Adrenal gland (tissue), 12 donors: ENCODE data around the gene KIR2DL4. TPM values are rescaled to one million over a fixed set of nuclear protein-coding genes. Genes with fewer than 3 reads are reported as not detected.
A peak's percentile ranks its signal among the peaks of the same experiment; 100 is the strongest.

ENCODE experiments used
- DNase-seq, 7 donors: peaks; one replicate each; pipeline ENCODE4 v3.0.0-alpha.2; 2019 to 2020
- H3K27ac ChIP-seq, 5 donors: fragments of 200-600 bp; sonication (generic) in 4 of 5; 1 replicate in 3 of 5; 2 replicates in 2 of 5; pipeline versions ENCODE4 v1.5.1 to v1.8.0; 2016 to 2020; ENCODE audit warnings: mild to moderate bottlenecking in 1 of 5
- H3K27me3 ChIP-seq: fragments of 200-600 bp; 2 replicates; pipeline ENCODE4 v1.8.0; 2021
- H3K36me3 ChIP-seq, 2 donors: fragments of 200-600 bp; replicated peaks in 1 of 2; 1 replicate in 1 of 2; 2 replicates in 1 of 2; pipeline versions ENCODE4 v1.5.1 to v1.8.0; 2018 to 2022
- H3K4me1 ChIP-seq, 2 donors: fragments of 200-600 bp; replicated peaks in 1 of 2; 1 replicate in 1 of 2; 2 replicates in 1 of 2; pipeline versions ENCODE4 v1.5.1 to v1.8.0; 2018 to 2021
- H3K4me3 ChIP-seq, 4 donors: fragments of 200-600 bp; sonication (generic) in 3 of 4; one replicate each; pipeline ENCODE4 v1.5.1; 2016 to 2018
- H3K9me3 ChIP-seq, 3 donors: fragments of 200-600 bp; sonication (generic) in 1 of 3; replicated peaks in 1 of 3; 1 replicate in 2 of 3; 2 replicates in 1 of 3; pipeline versions ENCODE4 v1.5.1 to v1.8.0; 2016 to 2021
- POLR2A ChIP-seq, 2 donors: fragments of 450-650 bp; IDR thresholded peaks; one replicate each; pipeline ENCODE4 v1.6.1; 2017; ENCODE audit warnings: antibody characterized with exemption in 2 of 2, mild to moderate bottlenecking in 2 of 2, moderate library complexity in 1 of 2
- WGBS, 4 donors: extraction: QIAGEN DNeasy Blood & Tissue Kit in 2 of 4; methylation state at CpG; one replicate each; pipeline versions ENCODE4 v1.1.5 to v1.1.7; 2013 to 2017; 5-methylcytosine and 5-hydroxymethylcytosine counted together
- intact Hi-C, 2 donors: fragments of 100-400 bp; cut with DNase I; formaldehyde crosslinking; loops; one replicate each; pipeline versions ENCODE4 v1.14.1 to v1.15.0; 2022 to 2023
- polyA plus RNA-seq, 3 donors: library from polyadenylated mRNA; stranded (reverse); fragments of 200-250 nt in 2 of 3; fragments of 350-450 nt in 1 of 3; fragmentation: Illumina TruSeq in 1 of 3; extraction: RNeasy Lipid Tissue Mini Kit (QIAGEN cat#74804) in 1 of 3; gene quantifications; one replicate each; pipeline ENCODE4 v1.2.3, GENCODE V29; 2013 to 2014
- total RNA-seq, 9 donors: library from RNA; depleted of rRNA in 4 of 9; stranded (reverse); fragments of >200 nt in 4 of 9; fragments of 120-200 nt in 1 of 9; fragmentation: NEBNext Ultra II Directional in 1 of 9; extraction: Animal tissue kit (Norgen Biotek cat#: 25700) in 1 of 9; gene quantifications; one replicate each; pipeline versions ENCODE4 v1.1.0 to v1.2.4, GENCODE V29; 2013 to 2023
- TF ChIP-seq, protein P1 (sequence below), 6 experiments: fragments of 450-650 bp in 4 of 6; fragments of 200-600 bp in 2 of 6; sonication (generic) in 1 of 6; IDR thresholded peaks; 1 replicate in 5 of 6; 2 replicates in 1 of 6; pipeline versions ENCODE4 v1.5.1 to v1.8.0; 2016 to 2021; ENCODE audit warnings: antibody characterized with exemption in 6 of 6, mild to moderate bottlenecking in 2 of 6, moderate library complexity in 1 of 6
- donor health status: healthy with polysubstance abuse.
- donor health status: Bipolar disorder and iron deficiency.
- donor health status: DM: yes; HTN: yes; CAD: no.
- donor health status: DM: no; HTN: no; CAD: no.
- donor health status: DM: no; HTN: no; CAD: no.
- donor health status: DM: yes; HTN: yes; CAD: no.

Gene KIR2DL4
- total and polyA plus RNA-seq, 12 donors, result 0.07 to 0.36 (median 0.32) TPM; not detected in 8

DNA sequence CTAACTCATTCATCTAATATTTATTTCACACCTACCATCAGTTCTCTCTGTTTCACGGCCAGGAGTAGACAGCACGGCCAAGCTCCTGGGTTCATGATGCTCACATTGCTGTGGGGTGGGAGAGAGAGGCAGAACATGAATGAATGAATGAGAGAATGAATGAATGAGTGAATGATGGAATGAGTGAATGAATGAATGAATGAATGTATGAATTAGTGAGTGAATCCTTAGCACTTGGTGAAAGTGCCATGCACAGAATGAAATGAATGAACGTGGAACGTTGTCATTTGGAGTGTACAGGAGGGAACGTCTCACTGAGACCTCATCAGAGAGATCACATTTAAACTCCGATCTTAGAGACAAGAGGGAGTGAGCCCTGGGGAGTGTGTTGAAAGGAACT, 11.9 kb upstream of the KIR2DL4 start:
- TF ChIP-seq POLR2A (IDR thresholded peaks at IDR 0.05), result no peak
- TF ChIP-seq, protein P1, sequence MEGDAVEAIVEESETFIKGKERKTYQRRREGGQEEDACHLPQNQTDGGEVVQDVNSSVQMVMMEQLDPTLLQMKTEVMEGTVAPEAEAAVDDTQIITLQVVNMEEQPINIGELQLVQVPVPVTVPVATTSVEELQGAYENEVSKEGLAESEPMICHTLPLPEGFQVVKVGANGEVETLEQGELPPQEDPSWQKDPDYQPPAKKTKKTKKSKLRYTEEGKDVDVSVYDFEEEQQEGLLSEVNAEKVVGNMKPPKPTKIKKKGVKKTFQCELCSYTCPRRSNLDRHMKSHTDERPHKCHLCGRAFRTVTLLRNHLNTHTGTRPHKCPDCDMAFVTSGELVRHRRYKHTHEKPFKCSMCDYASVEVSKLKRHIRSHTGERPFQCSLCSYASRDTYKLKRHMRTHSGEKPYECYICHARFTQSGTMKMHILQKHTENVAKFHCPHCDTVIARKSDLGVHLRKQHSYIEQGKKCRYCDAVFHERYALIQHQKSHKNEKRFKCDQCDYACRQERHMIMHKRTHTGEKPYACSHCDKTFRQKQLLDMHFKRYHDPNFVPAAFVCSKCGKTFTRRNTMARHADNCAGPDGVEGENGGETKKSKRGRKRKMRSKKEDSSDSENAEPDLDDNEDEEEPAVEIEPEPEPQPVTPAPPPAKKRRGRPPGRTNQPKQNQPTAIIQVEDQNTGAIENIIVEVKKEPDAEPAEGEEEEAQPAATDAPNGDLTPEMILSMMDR (IDR thresholded peaks at IDR 0.05), result no peak
- Histone ChIP-seq H3K4me3 (no peak overlapping the region), H3K36me3 (no peaks in the 10 kb centered on the region), H3K27ac (no peak overlapping the region), H3K9me3 (no peaks in the 10 kb centered on the region), H3K4me1 (no peaks in the 10 kb centered on the region), H3K27me3 (no peaks in the 10 kb centered on the region)
- DNase-seq, result no peak
- intact Hi-C loops, result no loop called here
- WGBS, 4 donors, result 73 to 85% (median 78%) methylated on average over 6 of the region's 6 CpGs

DNA sequence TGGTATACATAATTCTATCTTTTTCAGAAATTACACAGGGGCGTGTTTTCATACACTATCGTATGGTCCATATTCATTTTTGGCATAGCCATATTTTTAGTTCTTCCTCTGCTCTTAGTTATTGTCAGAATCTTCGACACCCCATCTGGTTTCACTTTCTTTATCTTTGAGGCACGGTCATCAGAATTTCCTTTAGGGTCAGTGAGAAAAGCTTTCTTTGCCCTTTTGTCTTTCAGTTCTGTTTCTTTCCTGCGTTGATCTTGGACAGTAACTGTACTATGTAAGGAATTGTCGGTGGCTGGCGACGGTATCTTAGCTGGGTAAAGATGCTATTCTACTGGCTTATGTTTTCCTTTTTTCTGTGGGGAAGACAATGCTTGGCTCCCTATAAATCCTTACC, 10.6 kb upstream of the KIR2DL4 start:
- WGBS, 4 donors, result 30 to 57% (median 40%) methylated on average over 8 of the region's 8 CpGs
- intact Hi-C loops, result no loop called here
- H3K27me3 ChIP-seq, result no peaks in the 10 kb centered on the region
- peak overlapping the region in 1 of 4 donors; percentile 27 for H3K4me3 ChIP-seq
- TF ChIP-seq POLR2A (IDR thresholded peaks at IDR 0.05), result no peak
- TF ChIP-seq, protein P1 (IDR thresholded peaks at IDR 0.05), result no peak
- H3K4me1 ChIP-seq, result no peaks in the 10 kb centered on the region
- no peaks in the 10 kb centered on the region for H3K36me3 ChIP-seq
- H3K27ac ChIP-seq, result no peak overlapping the region
- H3K9me3 ChIP-seq, result no peaks in the 10 kb centered on the region
- peak in 3 of 7 donors; percentile 6 to 52 (median 16) for DNase-seq

DNA sequence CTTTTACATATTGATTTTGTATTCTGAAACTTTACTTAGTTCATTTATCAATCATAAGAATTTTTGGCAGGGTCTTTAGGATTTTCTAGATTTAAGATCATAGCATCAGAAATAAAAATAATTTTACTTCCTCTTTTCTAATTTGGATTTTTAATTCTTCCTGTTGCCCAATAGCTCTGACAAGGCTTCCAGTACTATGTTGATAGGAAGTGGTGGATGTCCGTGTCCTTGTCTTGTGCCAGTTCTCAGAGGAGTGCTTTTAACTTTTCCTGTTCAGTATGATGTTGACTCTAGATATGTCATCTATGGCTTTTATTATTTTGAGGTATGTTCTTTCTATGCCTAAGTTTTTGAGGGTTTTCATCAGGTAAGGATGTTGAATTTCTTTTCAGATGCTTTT, 7.7 kb upstream of the KIR2DL4 start:
- WGBS, 4 donors, result 30 to 41% (median 37%) methylated on average over 1 of the region's 1 CpG
- intact Hi-C loops, result no loop called here
- H3K36me3 ChIP-seq, result no peaks in the 10 kb centered on the region
- no peak overlapping the region for H3K4me3 ChIP-seq
- DNase-seq, result no peak
- no peak for TF ChIP-seq POLR2A (IDR thresholded peaks at IDR 0.05)
- TF ChIP-seq, protein P1 (IDR thresholded peaks at IDR 0.05), result no peak
- no peaks in the 10 kb centered on the region for H3K27me3 ChIP-seq
- no peaks in the 10 kb centered on the region for H3K9me3 ChIP-seq
- H3K4me1 ChIP-seq, result no peaks in the 10 kb centered on the region
- H3K27ac ChIP-seq, result no peak overlapping the region

DNA sequence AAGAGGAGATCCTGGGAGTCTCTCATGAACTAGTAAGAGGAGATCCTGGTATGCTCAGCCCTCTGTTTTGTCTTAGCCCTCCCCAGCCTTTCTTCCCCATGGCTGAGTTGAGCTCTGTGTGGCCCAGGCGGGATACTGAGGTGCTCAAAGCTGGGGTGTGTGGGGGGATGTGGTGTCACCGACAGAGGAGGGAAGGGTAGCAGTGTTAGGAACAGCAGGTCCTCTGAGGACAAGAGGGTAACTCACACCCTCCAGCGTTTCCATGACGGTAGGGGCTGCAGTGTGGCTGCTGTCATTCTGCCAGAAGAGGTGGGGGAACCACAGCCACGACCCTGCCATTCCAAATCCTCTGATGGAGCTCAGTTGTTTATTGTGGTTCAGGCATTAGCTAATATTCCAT, 691 bp downstream of the KIR2DL4 start:
- Histone ChIP-seq H3K27me3 (no peaks in the 10 kb centered on the region), H3K36me3 (no peaks in the 10 kb centered on the region), H3K9me3 (no peaks in the 10 kb centered on the region), H3K4me1 (no peaks in the 10 kb centered on the region), H3K4me3 (no peak overlapping the region), H3K27ac (no peak overlapping the region)
- DNase-seq, result no peak
- WGBS, 4 donors, result 52 to 82% (median 59%) methylated on average over 2 to 5 of the region's 5 CpGs
- intact Hi-C loops, result no loop called here
- TF ChIP-seq, protein P1 (IDR thresholded peaks at IDR 0.05), result no peak
- no peak for TF ChIP-seq POLR2A (IDR thresholded peaks at IDR 0.05)
